HUES6 (cell line): ENCODE results near the gene MPIG6B.

Experiments
- H3K27ac ChIP-seq: 2 replicates; pipeline ENCODE4 v1.7.0; 2013; ENCODE audit warnings: low read depth, mild to moderate bottlenecking, low read length, inconsistent platforms
- H3K27me3 ChIP-seq: 2 replicates; pipeline ENCODE4 v1.6.1; 2013; ENCODE audit warnings: low read length; ENCODE audit not compliant: control insufficient read depth, insufficient read depth
- H3K36me3 ChIP-seq: 2 replicates; pipeline ENCODE4 v1.6.1; 2013; ENCODE audit warnings: low read length; ENCODE audit not compliant: control insufficient read depth, insufficient read depth
- H3K4me1 ChIP-seq: 2 replicates; pipeline ENCODE4 v1.6.1; 2013; ENCODE audit warnings: low read length; ENCODE audit not compliant: control insufficient read depth, insufficient read depth
- H3K4me3 ChIP-seq: 2 replicates; pipeline ENCODE4 v1.5.1; 2013; ENCODE audit warnings: low read depth, low read length
- H3K9ac ChIP-seq: one replicate; pipeline ENCODE4 v1.6.1; 2013; ENCODE audit warnings: mild to moderate bottlenecking, low read length
- H3K9me3 ChIP-seq: 2 replicates; pipeline ENCODE4 v1.6.1; 2013; ENCODE audit warnings: low read depth, low read length; ENCODE audit not compliant: control insufficient read depth, insufficient read depth

Gene MPIG6B

DNA sequence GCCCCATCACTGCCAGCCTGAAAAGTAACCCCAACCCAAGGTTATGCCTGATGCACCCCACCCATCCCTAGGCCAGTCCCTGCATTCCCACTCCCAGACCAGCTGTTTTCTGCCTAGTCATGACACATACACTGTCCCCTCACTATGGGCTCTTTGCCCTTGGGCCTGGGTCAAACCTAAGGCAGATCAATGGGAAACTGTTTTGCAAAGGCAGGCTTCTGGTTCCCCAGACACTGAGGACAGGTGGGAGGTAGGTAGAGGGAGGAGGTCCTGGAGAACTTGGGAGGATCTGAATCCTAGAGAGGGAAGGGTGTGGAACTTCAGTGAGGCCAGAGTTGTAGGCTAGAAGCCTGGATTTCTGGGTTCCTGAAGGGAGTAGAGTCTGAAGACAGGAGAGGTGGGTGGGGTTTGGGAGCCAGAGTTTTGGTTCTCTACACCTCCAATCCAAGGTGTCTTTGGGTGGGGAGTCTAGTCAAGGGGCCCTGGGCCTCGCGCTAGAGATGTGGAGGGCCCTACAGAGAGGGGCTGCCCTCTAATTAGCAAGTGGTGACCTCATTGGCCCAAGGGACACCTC lies 11.2 kb downstream of the MPIG6B start:
- Histone ChIP-seq H3K36me3 (peaks cover 36% of the 10 kb centered on the region), H3K4me1 (peaks cover 37% of the 10 kb centered on the region), H3K9ac (peak overlapping the region; percentile 78), H3K9me3 (no peaks in the 10 kb centered on the region), H3K27ac (peak overlapping the region; percentile 66; the same call in 1 of the 2 replicates), H3K4me3 (peak overlapping the region; percentile 82), H3K27me3 (no peaks in the 10 kb centered on the region)

- Histone ChIP-seq H3K27me3 (no peaks in the 10 kb centered on the region), H3K9me3 (no peaks in the 10 kb centered on the region), H3K9ac (peak overlapping the region; percentile 78), H3K4me3 (peak overlapping the region; percentile 82), H3K36me3 (peaks cover 36% of the 10 kb centered on the region), H3K27ac (peak overlapping the region; percentile 61; the same call in 1 of the 2 replicates), H3K4me1 (peaks cover 37% of the 10 kb centered on the region)
Measured at GRCh38 chr6:31734821-31735406, 11.7 kb downstream of the MPIG6B start.

DNA sequence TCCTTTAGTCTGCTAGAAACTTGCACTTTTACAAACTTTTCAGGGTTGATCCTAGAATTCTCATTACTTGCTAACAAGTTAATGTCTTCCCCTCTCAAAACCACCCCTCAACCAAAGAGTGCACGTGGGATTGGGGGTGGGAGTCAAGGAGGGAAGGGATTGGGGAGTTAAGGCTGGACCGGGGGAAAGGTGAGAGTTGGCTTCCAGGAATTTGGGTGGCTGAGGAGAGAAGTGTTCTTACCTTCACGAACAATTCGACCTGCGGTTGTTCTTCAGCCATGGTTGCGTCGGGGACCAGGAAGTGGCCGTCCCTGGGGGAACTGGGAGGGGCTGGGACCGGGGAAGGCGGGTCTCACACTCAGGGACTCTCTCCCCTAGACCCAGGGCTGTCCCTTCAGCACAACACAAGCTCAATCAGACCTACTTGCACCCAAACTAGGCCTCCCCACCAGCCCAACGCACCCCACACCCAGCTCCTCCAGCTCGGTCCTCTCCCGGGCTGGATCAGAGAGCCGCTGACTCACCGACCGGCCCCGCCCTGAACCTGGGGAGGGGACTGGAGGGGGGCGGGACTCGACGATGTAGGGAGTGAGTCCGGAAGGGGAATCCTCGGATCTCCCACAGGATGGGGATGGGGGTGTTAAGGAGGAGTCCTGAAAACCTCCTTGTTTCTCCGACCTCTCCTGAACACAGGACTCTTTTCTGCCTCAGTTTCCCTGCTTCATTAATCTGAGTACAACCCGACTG lies 13.0 kb downstream of the MPIG6B start, which contains the start of gene CLIC1:
Gene CLIC1 (minus strand): TSS at position 510 of the 747 bp plus-strand sequence. CDS start 230 bp downstream, at position 280.
- H3K27me3 ChIP-seq = no peaks in the 10 kb centered on the region
- peak within 1 kb of the TSS; percentile 60 for H3K27ac ChIP-seq
- H3K9ac ChIP-seq = peak within 1 kb of the TSS; percentile 78
- H3K9me3 ChIP-seq = no peaks in the 10 kb centered on the region
- peak within 1 kb of the TSS; percentile 82 for H3K4me3 ChIP-seq
- peaks cover 30% of the 10 kb centered on the region for H3K36me3 ChIP-seq
- peaks cover 40% of the 10 kb centered on the region for H3K4me1 ChIP-seq

DNA sequence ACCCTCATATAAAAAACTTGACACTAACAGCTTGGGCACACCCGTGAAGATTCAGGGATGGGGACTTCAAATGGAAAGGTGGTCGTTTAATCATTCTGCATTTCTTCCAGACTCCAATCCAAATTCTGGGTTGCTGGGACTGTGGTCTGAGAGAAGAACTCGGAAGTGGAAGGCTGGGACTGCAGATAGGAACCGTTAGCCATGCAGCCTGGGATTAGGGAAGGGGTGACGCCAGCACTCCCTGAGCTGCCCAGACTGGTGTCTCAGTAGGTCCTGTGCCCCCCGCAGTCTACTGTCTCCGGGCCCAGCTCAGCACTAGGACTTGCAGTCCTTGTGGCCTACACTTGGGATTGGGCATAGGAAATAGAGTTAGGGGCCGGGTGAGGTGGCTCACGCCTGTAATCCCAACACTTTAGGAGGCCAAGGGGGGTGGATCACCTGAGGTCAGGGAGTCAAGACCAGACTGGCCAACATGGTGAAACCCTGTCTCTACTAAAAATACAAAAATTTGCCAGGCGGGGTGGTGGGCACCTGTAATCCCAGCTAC lies 13.7 kb downstream of the MPIG6B start:
- Histone ChIP-seq H3K4me1 (peaks cover 40% of the 10 kb centered on the region), H3K27ac (peak overlapping the region; percentile 60; the same call in 1 of the 2 replicates), H3K27me3 (no peaks in the 10 kb centered on the region), H3K36me3 (peaks cover 29% of the 10 kb centered on the region), H3K9me3 (no peaks in the 10 kb centered on the region), H3K4me3 (peak overlapping the region; percentile 82), H3K9ac (peak overlapping the region; percentile 78)

- Histone ChIP-seq H3K9ac (peak overlapping the region; percentile 58), H3K4me3 (peak overlapping the region; percentile 31; the same call in 1 of the 2 replicates), H3K9me3 (no peaks in the 10 kb centered on the region), H3K27me3 (no peaks in the 10 kb centered on the region), H3K4me1 (peaks cover 40% of the 10 kb centered on the region), H3K27ac (peak overlapping the region; percentile 41; the same call in 1 of the 2 replicates), H3K36me3 (peaks cover 29% of the 10 kb centered on the region)
Measured at GRCh38 chr6:31737315-31737990, 14.3 kb downstream of the MPIG6B start.

- no peaks in the 10 kb centered on the region for H3K27me3 ChIP-seq
- H3K4me1 ChIP-seq = peaks cover 40% of the 10 kb centered on the region
Measured at GRCh38 chr6:31737991-31738979, 15.1 kb downstream of the MPIG6B start.

GRCh38 chr6:31739639-31740396 lies 16.6 kb downstream of the MPIG6B start, which contains the start of gene MSH5:
MSH5 (plus strand) TSS chr6:31740005; CDS start chr6:31740467, 462 bp downstream.
- Histone ChIP-seq H3K4me3 (peak within 1 kb of the TSS; percentile 72), H3K4me1 (peaks cover 31% of the 10 kb centered on the region), H3K27me3 (no peaks in the 10 kb centered on the region), H3K9ac (peak within 1 kb of the TSS; percentile 96), H3K27ac (peak within 1 kb of the TSS; percentile 91), H3K36me3 (peaks cover 28% of the 10 kb centered on the region), H3K9me3 (no peaks in the 10 kb centered on the region)

More at GRCh38 chr6:31737991-31738979, 15.1 kb downstream of the MPIG6B start:
- Histone ChIP-seq H3K9me3 (no peaks in the 10 kb centered on the region), H3K27ac (peak overlapping the region; percentile 41; the same call in 1 of the 2 replicates), H3K4me3 (peak overlapping the region; percentile 31), H3K36me3 (peaks cover 31% of the 10 kb centered on the region), H3K9ac (peak overlapping the region; percentile 58)

GRCh38 chr6:31740397-31741223 lies 17.4 kb downstream of the MPIG6B start:
- H3K4me1 ChIP-seq = peaks cover 31% of the 10 kb centered on the region
- H3K27ac ChIP-seq = peak overlapping the region; percentile 91
- peak overlapping the region; percentile 72 for H3K4me3 ChIP-seq
- H3K9me3 ChIP-seq = no peaks in the 10 kb centered on the region
- no peaks in the 10 kb centered on the region for H3K27me3 ChIP-seq
- H3K36me3 ChIP-seq = peaks cover 33% of the 10 kb centered on the region
- peak overlapping the region; percentile 96 for H3K9ac ChIP-seq

DNA sequence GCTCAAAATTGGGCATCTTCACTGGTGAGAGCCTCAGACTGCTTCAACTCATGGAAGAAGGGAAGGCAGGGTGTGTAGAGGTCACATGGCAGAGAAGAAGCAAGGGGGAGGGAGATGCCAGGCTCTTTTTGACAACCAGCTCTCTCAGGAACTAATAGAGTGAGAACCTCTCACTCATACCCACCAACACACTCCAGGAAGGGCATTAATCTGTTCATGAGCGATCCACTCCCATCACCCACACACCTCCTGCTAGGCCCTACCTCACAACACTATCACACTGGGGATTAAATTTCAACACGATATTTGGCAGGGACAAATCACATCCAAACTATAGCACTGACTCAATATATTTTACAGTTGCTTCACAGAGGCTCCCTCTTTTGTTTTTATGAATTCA lies 18.6 kb downstream of the MPIG6B start:
- no peak overlapping the region for H3K27ac ChIP-seq
- peaks cover 33% of the 10 kb centered on the region for H3K36me3 ChIP-seq
- H3K4me3 ChIP-seq = no peak overlapping the region
- H3K4me1 ChIP-seq = peaks cover 28% of the 10 kb centered on the region
- no peak overlapping the region for H3K9ac ChIP-seq
- no peaks in the 10 kb centered on the region for H3K9me3 ChIP-seq
- H3K27me3 ChIP-seq = no peaks in the 10 kb centered on the region
